B cell (primary cell): Measurements from ENCODE around the gene LLPH. TPM values are rescaled to one million over a fixed set of nuclear protein-coding genes. Genes with fewer than 3 reads are reported as not detected.

Source experiments
- ATAC-seq: fragments of 200-7000 bp; cut with Tn5 transposase; one replicate; pipeline ENCODE4 v1.10.0; 2021; ENCODE audit warnings: low read depth, mild to moderate bottlenecking, moderate number of reproducible peaks, moderate library complexity
- CTCF ChIA-PET: fragments of 350-600 bp; sonication (Branson Sonifier 250); formaldehyde crosslinking; loops from one replicate; lab custom pipeline; 2021; ENCODE audit warnings: antibody characterized with exemption, inconsistent platforms; lab: Charles Lee
- POLR2A ChIA-PET: fragments of 350-600 bp; sonication (Branson Sonifier 250); formaldehyde crosslinking; loops from one replicate; lab custom pipeline; 2021; ENCODE audit warnings: antibody characterized with exemption; lab: Charles Lee
- DNase-seq: peaks from one replicate; pipeline ENCODE4 v3.0.0; 2013
- H2AFZ ChIP-seq: 2 replicates; pipeline ENCODE4 v1.6.1; 2012; ENCODE audit warnings: mild to moderate bottlenecking, low read depth, low read length; ENCODE audit not compliant: insufficient read depth, poor library complexity, severe bottlenecking
- H3K27ac ChIP-seq, 2 donors: 1 replicate in 1 of 2; 2 replicates in 1 of 2; pipeline ENCODE4 v1.5.1; 2012 to 2013; ENCODE audit warnings: low read length in 2 of 2, mild to moderate bottlenecking in 2 of 2, moderate library complexity in 1 of 2
- H3K27me3 ChIP-seq, 4 experiments: fragments of 200-600 bp in 1 of 4; sonication (generic) in 1 of 4; replicated peaks in 1 of 4; 1 replicate in 2 of 4; 2 replicates in 2 of 4; pipeline versions ENCODE4 v1.6.1 to v1.7.0; 2013 to 2016; ENCODE audit warnings: low read length in 3 of 4, mild to moderate bottlenecking in 2 of 4, mixed read lengths in 1 of 4, moderate library complexity in 1 of 4; ENCODE audit not compliant: insufficient read depth in 4 of 4, control insufficient read depth in 3 of 4; ENCODE audit errors: control extremely low read depth in 1 of 4
- H3K36me3 ChIP-seq, 2 experiments: replicated peaks in 1 of 2; 1 replicate in 1 of 2; 2 replicates in 1 of 2; pipeline versions ENCODE4 v1.6.1 to v1.7.1; 2013; ENCODE audit warnings: low read length in 1 of 2; ENCODE audit not compliant: insufficient read depth in 2 of 2, control insufficient read depth in 1 of 2; ENCODE audit errors: control extremely low read depth in 1 of 2, extremely low read depth in 1 of 2
- H3K4me1 ChIP-seq, 2 donors: fragments of 200-600 bp in 1 of 2; sonication (generic) in 1 of 2; 1 replicate in 1 of 2; 2 replicates in 1 of 2; pipeline versions ENCODE4 v1.5.1 to v1.6.1; 2013 to 2017; ENCODE audit warnings: low read length in 2 of 2; ENCODE audit not compliant: control insufficient read depth in 2 of 2, insufficient read depth in 2 of 2
- H3K4me2 ChIP-seq: replicated peaks from 2 replicates; pipeline ENCODE3; 2012; ENCODE audit warnings: mild to moderate bottlenecking, low read depth, low read length; ENCODE audit not compliant: poor library complexity, severe bottlenecking
- H3K4me3 ChIP-seq, 5 experiments: fragments of 200-600 bp in 1 of 5; sonication (generic) in 1 of 5; 1 replicate in 3 of 5; 2 replicates in 2 of 5; pipeline versions ENCODE4 v1.5.1 to v1.7.0; 2011 to 2016; ENCODE audit warnings: low read length in 4 of 5, mild to moderate bottlenecking in 4 of 5, low read depth in 2 of 5, control low read depth in 1 of 5, moderate library complexity in 1 of 5; ENCODE audit not compliant: insufficient read depth in 1 of 5; ENCODE audit errors: control extremely low read depth in 1 of 5, extremely low read depth in 1 of 5
- H3K79me2 ChIP-seq: fragments of 200-600 bp; sonication (generic); one replicate; pipeline ENCODE4 v1.6.0; 2016; ENCODE audit warnings: low read length; ENCODE audit not compliant: control insufficient read depth, insufficient read depth
- H3K9ac ChIP-seq: fragments of 200-600 bp; sonication (generic); 2 replicates; pipeline ENCODE4 v1.6.1; 2017; ENCODE audit warnings: mild to moderate bottlenecking, low read length, moderate library complexity
- H3K9me3 ChIP-seq, 3 donors: one replicate each; pipeline versions ENCODE4 v1.6.1 to v1.7.1; 2013; ENCODE audit warnings: low read length in 2 of 3; ENCODE audit not compliant: control insufficient read depth in 2 of 3, insufficient read depth in 1 of 3; ENCODE audit errors: control extremely low read depth in 1 of 3
- H4K20me1 ChIP-seq: 2 replicates; pipeline ENCODE4 v1.6.0; 2012; ENCODE audit warnings: mild to moderate bottlenecking, low read length; ENCODE audit not compliant: insufficient read depth, control insufficient read depth, poor library complexity, severe bottlenecking
- H3K27ac Mint-ChIP-seq: one replicate; pipeline ENCODE4 v1.8.0; 2021; ENCODE audit warnings: mixed read lengths
- H3K27me3 Mint-ChIP-seq: one replicate; pipeline ENCODE4 v1.8.0; 2021; ENCODE audit warnings: mixed read lengths
- H3K4me1 Mint-ChIP-seq: one replicate; pipeline ENCODE4 v1.8.0; 2021; ENCODE audit warnings: mixed read lengths
- H3K4me3 Mint-ChIP-seq: one replicate; pipeline ENCODE4 v1.8.0; 2021; ENCODE audit warnings: mixed read lengths
- H3K9me3 Mint-ChIP-seq: one replicate; pipeline ENCODE4 v1.8.0; 2022; ENCODE audit warnings: mixed read lengths; ENCODE audit not compliant: insufficient read depth
- EZH2 ChIP-seq: IDR thresholded peaks from 2 replicates; pipeline ENCODE4 v1.6.1; 2012; ENCODE audit warnings: borderline replicate concordance, low read depth, mild to moderate bottlenecking, moderate library complexity, low read length; ENCODE audit not compliant: insufficient read depth, poor library complexity, severe bottlenecking
- WGBS: methylation state at CpG from one replicate; pipeline ENCODE4 v1.1.5; 2013; ENCODE audit warnings: missing lambda C conversion rate; ENCODE audit not compliant: insufficient coverage; 5-methylcytosine and 5-hydroxymethylcytosine counted together
- intact Hi-C: fragments of 100-400 bp; cut with micrococcal nuclease; formaldehyde crosslinking; loops from one replicate; pipeline ENCODE4 v1.10.0; 2022
- polyA plus RNA-seq: library from polyadenylated mRNA; depleted of rRNA; stranded (reverse); fragments of >200 nt; gene quantifications from 2 replicates; pipeline ENCODE4 v1.2.3, GENCODE V29; 2012
- total RNA-seq, 2 donors: library from RNA; stranded (reverse); fragments of 120-200 nt in 1 of 2; gene quantifications; 1 replicate in 1 of 2; 2 replicates in 1 of 2; pipeline versions ENCODE4 v1.2.3 to v1.2.4, GENCODE V29; 2013 to 2022
- TF ChIP-seq, protein P1 (sequence below): fragments of 200-600 bp; IDR thresholded peaks from one replicate; pipeline ENCODE4 v1.8.0; 2022; ENCODE audit warnings: antibody characterized with exemption, mild to moderate bottlenecking

The LLPH gene
- total and polyA plus RNA-seq, 2 donors (not counting 1 experiment from before 2014, with no cell fraction given) = 2.1 to 23.4 TPM

DNA sequence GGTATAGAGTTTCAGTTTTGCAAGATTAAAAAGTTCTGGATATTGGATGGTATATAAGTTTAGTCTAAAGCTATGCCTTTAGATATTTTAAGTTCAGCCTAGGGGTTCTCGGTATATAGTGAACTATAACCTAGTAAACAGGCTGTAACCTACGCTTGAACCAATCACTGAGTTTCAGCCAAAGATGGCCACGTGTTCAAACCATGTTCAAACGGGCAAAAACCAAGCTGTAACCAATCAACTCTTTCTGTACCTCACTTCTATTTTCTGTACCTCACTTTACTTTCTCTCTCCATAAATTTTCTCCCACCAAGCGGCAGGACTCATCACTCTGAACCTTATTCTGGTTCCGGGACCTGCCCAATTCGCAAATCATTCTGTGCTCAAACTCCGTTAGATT lies 37.9 kb upstream of the LLPH start:
- no peaks in the 10 kb centered on the region for H3K9me3 Mint-ChIP-seq
- 77% methylated on average over 8 of the region's 8 CpGs for whole genome bisulfite sequencing
- peak overlapping the region; percentile 65 for H3K27ac Mint-ChIP-seq
- H3K36me3 ChIP-seq = peaks cover 0 to 8% of the 10 kb centered on the region in 2 experiments
- peak overlapping the region; percentile 77 for H3K4me2 ChIP-seq
- H2AFZ ChIP-seq = peak overlapping the region; percentile 83
- ChIA-PET CTCF (interaction anchor here (0.9 to 2.1 kb wide), 5 partner anchors 9 to 525 kb away, joined by 3 to 14 read pairs (median 3); partner anchors contain the start of gene LLPH), POLR2A (interaction anchor here (1.5 to 1.8 kb wide), 3 partner anchors 30 to 65 kb away, joined by 4 to 23 read pairs (median 4); partner anchors contain the start of gene LLPH)
- intact Hi-C loops = no loop called here
- peaks cover 68% of the 10 kb centered on the region for H3K79me2 ChIP-seq
- peaks cover 0 to 4% (median 0%) of the 10 kb centered on the region in 3 donors for H3K9me3 ChIP-seq
- TF ChIP-seq, protein P1, sequence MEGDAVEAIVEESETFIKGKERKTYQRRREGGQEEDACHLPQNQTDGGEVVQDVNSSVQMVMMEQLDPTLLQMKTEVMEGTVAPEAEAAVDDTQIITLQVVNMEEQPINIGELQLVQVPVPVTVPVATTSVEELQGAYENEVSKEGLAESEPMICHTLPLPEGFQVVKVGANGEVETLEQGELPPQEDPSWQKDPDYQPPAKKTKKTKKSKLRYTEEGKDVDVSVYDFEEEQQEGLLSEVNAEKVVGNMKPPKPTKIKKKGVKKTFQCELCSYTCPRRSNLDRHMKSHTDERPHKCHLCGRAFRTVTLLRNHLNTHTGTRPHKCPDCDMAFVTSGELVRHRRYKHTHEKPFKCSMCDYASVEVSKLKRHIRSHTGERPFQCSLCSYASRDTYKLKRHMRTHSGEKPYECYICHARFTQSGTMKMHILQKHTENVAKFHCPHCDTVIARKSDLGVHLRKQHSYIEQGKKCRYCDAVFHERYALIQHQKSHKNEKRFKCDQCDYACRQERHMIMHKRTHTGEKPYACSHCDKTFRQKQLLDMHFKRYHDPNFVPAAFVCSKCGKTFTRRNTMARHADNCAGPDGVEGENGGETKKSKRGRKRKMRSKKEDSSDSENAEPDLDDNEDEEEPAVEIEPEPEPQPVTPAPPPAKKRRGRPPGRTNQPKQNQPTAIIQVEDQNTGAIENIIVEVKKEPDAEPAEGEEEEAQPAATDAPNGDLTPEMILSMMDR = no peak
- TF ChIP-seq EZH2 = no peak
- H3K4me3 ChIP-seq = peak overlapping the region; percentile 73 to 99 (median 91)
- peak overlapping the region; percentile 97 for H3K27ac ChIP-seq
- H4K20me1 ChIP-seq = peaks cover 23% of the 10 kb centered on the region
- no peak for ATAC-seq
- no peak for DNase-seq
- no peaks in the 10 kb centered on the region for H3K27me3 ChIP-seq
- peaks cover 31 to 41% of the 10 kb centered on the region in 2 donors for H3K4me1 ChIP-seq
- H3K9ac ChIP-seq = peak overlapping the region; percentile 97
- H3K27me3 Mint-ChIP-seq = no peaks in the 10 kb centered on the region
- peak overlapping the region; percentile 89 for H3K4me3 Mint-ChIP-seq
- peaks cover 53% of the 10 kb centered on the region for H3K4me1 Mint-ChIP-seq

DNA sequence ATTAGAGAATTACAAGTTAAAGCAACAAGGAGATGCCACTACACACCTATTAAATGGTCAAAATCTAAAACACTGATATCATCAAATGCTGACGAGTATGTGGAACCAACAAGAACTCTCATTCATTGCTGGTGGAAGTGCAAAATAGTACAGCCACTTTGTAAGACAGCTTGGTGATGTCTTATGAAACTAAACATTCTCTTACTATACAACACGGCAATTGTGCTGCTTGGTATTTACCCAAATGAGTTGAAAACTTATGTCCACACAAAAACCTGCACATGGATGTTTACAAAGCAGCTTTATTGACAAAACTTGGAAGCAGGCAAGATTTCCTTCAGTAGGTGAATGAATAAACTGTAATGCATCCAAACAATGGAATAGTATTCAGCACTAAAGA lies 36.0 kb upstream of the LLPH start:
- ChIA-PET CTCF (interaction anchor here (0.7 kb wide), 1 partner anchor 36 kb away, joined by 3 read pairs; the partner anchor contains the start of gene LLPH), POLR2A (no interaction called here)
- H3K36me3 ChIP-seq = peaks cover 0 to 8% of the 10 kb centered on the region in 2 experiments
- no peak overlapping the region for H2AFZ ChIP-seq
- Mint-ChIP-seq H3K4me3 (peak overlapping the region; percentile 46), H3K27me3 (no peaks in the 10 kb centered on the region), H3K4me1 (peaks cover 67% of the 10 kb centered on the region), H3K9me3 (no peaks in the 10 kb centered on the region), H3K27ac (no peak overlapping the region)
- no peak overlapping the region for H3K27ac ChIP-seq
- no CpG with 5 or more reads among the region's 2 CpGs for WGBS
- ATAC-seq (no peak), DNase-seq (no peak)
- peaks cover 86% of the 10 kb centered on the region for H3K79me2 ChIP-seq
- TF ChIP-seq, protein P1 = no peak
- no peak for TF ChIP-seq EZH2
- no peak overlapping the region for H3K4me3 ChIP-seq
- peaks cover 40% of the 10 kb centered on the region for H4K20me1 ChIP-seq
- intact Hi-C loops = no loop called here
- H3K9ac ChIP-seq = no peak overlapping the region
- no peaks in the 10 kb centered on the region for H3K27me3 ChIP-seq
- peak overlapping the region; percentile 9 for H3K4me2 ChIP-seq
- peaks cover 40 to 44% of the 10 kb centered on the region in 2 donors for H3K4me1 ChIP-seq
- H3K9me3 ChIP-seq = peaks cover 0 to 4% (median 0%) of the 10 kb centered on the region in 3 donors
